ENCODE results near the gene STAT3. TPM values are rescaled to one million over a fixed set of nuclear protein-coding genes. Genes with fewer than 3 reads are reported as not detected.

Gene STAT3
- total and polyA plus RNA-seq, 2 of the 13 experiments (the other 11 are each of a cell fraction or from before 2014, with no cell fraction given) = 61.8 to 62.4 TPM

GRCh38 chr17:42388381-42389134 lies at the start of gene STAT3 (continued):
- TF ChIP-seq ZNF766 (CRISPR knock-in tag; IDR thresholded peaks at IDR 0.05; ENCODE audit: borderline replicate concordance) (peak; percentile 93), ZNF75D (CRISPR knock-in tag; IDR thresholded peaks at IDR 0.05; ENCODE audit: borderline replicate concordance) (no peak; the same call in 1 of the 2 replicates), EED (CRISPR knock-in tag; IDR thresholded peaks at IDR 0.05) (peak; percentile 99), SIX4 (CRISPR knock-in tag; IDR thresholded peaks at IDR 0.05) (peak; percentile 96), REL (CRISPR knock-in tag; conservative IDR thresholded peaks at IDR 0.05) (no peak; the same call in 1 of the 2 replicates), ZNF251 (CRISPR knock-in tag; IDR thresholded peaks at IDR 0.05) (0 out of 2 replicates have a peak, but pooled peaks have one; percentile 83), PBX2 (CRISPR knock-in tag; IDR thresholded peaks at IDR 0.05) (peak; percentile 92), TEAD2 (CRISPR knock-in tag; IDR thresholded peaks at IDR 0.05) (0 out of 2 replicates have a peak, but pooled peaks have one; percentile 42), GATAD1 (CRISPR knock-in tag; IDR thresholded peaks at IDR 0.05) (peak; percentile 90), SRSF1 (optimal IDR thresholded peaks at IDR 0.05; ENCODE audit: low read depth, low read length) (peak; percentile 100), CREB1 (IDR thresholded peaks at IDR 0.05) (peak; percentile 98), CREB1 (CRISPR knock-in tag; IDR thresholded peaks at IDR 0.05) (peak; percentile 99), TARDBP (CRISPR knock-in tag; IDR thresholded peaks at IDR 0.05) (peak; percentile 100), ASH2L (IDR thresholded peaks at IDR 0.05; ENCODE audit: insufficient read length, low read depth, low read length) (peak; percentile 93), ERF (CRISPR knock-in tag; IDR thresholded peaks at IDR 0.05) (peak; percentile 100), SOX5 (CRISPR knock-in tag; IDR thresholded peaks at IDR 0.05; ENCODE audit: borderline replicate concordance) (peak; percentile 93; the same call in 1 of the 2 replicates), ZNF530 (CRISPR knock-in tag; IDR thresholded peaks at IDR 0.05; ENCODE audit: low read depth) (no peak), ATF4 (CRISPR knock-in tag; IDR thresholded peaks at IDR 0.05) (peak in 1 of 2 experiments; percentile 85; a peak in 2 of 4 replicates), NR2F6 (IDR thresholded peaks at IDR 0.05) (peak; percentile 70; the same call in 1 of the 2 replicates), NR2F6 (CRISPR knock-in tag; IDR thresholded peaks at IDR 0.05) (peak; percentile 88), BRD4 (CRISPR knock-in tag; IDR thresholded peaks at IDR 0.05) (peak; percentile 81), MYNN (CRISPR knock-in tag; IDR thresholded peaks at IDR 0.05; ENCODE audit: low read depth) (peak; percentile 97; the same call in 1 of the 2 replicates), SIX1 (CRISPR knock-in tag; IDR thresholded peaks at IDR 0.05; ENCODE audit: borderline replicate concordance) (peak; percentile 70), ZNF124 (CRISPR knock-in tag; IDR thresholded peaks at IDR 0.05) (peak; percentile 84; the same call in 1 of the 2 replicates), ZNF609 (CRISPR knock-in tag; IDR thresholded peaks at IDR 0.05; ENCODE audit: borderline replicate concordance) (peak; percentile 81; the same call in 1 of the 2 replicates)
